HT-29 (cell line): ENCODE measurements around the gene GRB10. TPM values are rescaled to one million over a fixed set of nuclear protein-coding genes. Genes with fewer than 3 reads are reported as not detected.
"Not testable (repeated sequence)": the region's sequence is repeated elsewhere in the genome, so short reads cannot be mapped to it uniquely, and the experiment has no call there.

Experiments
- DNase-seq: peaks from one replicate; pipeline ENCODE4 v3.0.0-alpha.2; 2015; ENCODE audit warnings: low spot score
- total RNA-seq: library from RNA; depleted of rRNA; stranded (reverse); fragments of >200 nt; shearing (Covaris generic); gene quantifications from 2 replicates; pipeline ENCODE4 v1.2.3, GENCODE V29; 2014; rRNA removed

GRB10 gene
- total RNA-seq, 1 experiment from 2014 or later, result 6.6 TPM

DNA sequence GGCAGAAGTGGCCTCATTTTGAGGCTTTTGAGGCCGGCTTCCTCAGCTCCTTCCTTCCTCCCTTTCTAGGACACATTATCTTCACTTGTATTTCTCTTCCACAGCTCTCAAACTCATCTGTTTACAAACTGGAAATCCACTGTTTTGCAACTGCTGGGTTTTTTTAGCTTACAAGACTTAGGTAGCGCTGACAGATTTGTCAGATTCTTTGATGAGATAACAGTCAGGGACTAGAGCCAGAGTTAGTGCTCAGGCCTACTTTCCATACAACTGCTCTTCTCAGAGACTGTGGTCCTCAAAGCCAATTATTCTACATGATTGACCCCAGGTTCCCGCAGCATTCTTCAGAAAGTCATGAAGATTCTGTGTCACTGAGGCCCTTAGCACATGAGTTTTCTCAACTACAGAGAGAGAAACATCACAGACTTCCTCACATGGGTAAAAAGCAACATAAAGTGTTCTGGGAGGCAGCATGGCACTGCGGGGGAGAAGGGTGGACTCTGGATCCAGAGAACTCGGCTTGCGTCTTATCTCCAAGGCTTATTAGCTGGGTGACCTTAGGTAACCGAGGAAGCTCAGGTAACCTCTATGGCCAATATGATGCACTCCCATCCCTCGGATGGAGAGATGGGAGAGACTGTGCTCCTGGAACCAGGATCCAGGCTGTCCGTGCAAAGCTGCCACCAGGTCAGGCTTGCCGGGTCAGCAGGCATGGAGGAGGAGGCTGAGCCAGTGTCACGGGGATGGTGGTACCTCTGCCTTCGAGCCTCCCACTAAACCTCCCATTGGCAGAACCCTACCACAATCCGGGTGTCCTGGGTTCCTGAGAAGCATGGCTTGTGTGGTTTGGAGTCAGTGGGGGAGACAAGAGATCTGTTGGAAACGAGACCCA lies 228.0 kb downstream of the GRB10 start:
- DNase-seq, result no peak

DNA sequence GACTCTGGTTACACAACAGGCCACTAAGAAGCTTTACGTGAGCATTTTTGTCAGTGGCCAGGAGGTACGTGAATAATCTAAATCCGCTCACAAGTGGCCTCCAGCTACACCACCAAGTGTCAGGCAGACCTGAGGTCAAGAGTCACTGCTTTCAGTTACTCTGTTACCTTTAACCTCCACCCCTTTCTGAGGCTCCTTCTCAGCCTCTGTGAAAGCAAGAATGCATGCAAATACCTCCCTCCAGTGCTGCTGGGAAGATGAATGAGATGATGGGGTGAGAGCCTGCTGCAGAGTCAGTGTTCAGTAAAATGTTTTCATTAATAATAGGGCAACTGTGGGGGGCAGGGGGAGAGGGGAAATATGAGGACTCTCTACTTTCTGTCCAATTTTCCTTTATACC lies 228.7 kb downstream of the GRB10 start:
- DNase-seq, result no peak

DNA sequence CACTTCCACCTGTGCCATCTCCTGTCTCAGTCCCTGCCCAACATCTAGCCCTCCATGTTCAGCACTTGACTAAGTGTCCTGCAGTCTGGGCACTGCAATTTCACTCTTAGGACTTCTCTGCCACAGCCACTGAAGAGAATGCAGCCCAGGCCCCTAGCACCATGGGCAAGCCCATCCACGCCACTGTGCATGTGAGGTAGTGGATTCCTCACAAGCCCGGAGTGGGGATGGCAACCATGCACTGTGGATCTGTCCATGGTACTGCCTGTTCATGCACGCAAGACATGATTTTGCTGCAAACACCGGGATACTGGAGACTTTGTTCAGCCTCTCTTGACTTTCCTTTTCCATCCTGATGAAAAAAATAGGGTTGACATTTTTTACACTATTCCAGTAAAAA lies 229.8 kb downstream of the GRB10 start:
- peak; percentile 35 for DNase-seq

DNA sequence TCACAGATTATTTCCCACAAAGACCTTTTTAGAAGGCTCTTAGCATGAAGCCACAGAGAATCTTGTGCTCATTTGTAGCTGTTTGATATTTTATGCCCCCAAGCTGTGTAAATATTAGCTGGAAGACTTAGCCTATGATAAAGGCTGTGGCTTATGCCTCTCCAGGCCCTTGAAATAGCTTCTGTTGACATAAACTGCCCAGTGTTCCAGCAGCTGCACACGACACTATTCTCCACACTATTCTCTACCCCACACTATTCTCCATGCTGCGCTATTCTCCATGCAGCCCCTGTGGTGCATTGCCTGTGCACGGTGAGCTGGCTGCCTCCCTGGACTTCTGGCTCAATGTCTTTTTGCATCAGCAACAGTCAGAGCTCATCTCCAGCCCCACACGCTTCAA lies 230.6 kb downstream of the GRB10 start:
- DNase-seq, result no peak

DNA sequence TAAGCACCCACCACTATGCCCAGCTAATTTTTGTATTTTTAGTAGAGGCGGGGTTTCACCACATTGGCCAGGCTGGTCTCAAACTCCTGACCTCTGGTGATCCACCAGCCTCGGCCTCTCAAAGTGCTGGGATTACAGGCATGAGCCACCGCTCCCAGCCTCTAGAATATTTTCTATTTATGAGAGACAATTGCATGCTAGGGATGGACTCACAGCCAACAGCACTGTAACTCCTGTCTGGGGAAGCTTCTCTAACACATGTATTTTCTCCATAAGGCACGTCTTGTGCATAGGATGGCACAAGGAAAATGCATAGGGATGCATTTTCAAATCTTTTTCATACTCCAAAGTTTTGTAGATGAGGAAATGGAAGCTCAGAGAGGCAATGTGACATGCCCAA lies 237.1 kb downstream of the GRB10 start:
- not testable (repeated sequence) for DNase-seq

DNA sequence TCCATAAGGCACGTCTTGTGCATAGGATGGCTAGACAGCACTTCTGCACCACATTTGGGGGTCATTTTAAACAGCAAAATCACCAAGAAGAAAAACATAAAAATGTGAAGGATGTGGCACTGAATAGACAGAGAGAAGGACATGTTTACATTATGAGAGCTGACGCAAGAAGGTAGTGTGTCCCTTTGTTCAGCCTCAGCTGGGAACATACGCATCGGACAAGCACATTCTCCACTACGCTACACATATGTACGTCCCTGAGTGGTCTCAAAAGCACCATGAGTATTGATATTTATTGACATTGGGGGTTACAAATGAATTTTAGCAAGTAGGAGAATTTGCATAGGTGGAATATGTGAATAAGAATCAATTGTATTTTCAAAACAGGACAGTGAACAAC lies 237.7 kb downstream of the GRB10 start:
- no peak for DNase-seq

DNA sequence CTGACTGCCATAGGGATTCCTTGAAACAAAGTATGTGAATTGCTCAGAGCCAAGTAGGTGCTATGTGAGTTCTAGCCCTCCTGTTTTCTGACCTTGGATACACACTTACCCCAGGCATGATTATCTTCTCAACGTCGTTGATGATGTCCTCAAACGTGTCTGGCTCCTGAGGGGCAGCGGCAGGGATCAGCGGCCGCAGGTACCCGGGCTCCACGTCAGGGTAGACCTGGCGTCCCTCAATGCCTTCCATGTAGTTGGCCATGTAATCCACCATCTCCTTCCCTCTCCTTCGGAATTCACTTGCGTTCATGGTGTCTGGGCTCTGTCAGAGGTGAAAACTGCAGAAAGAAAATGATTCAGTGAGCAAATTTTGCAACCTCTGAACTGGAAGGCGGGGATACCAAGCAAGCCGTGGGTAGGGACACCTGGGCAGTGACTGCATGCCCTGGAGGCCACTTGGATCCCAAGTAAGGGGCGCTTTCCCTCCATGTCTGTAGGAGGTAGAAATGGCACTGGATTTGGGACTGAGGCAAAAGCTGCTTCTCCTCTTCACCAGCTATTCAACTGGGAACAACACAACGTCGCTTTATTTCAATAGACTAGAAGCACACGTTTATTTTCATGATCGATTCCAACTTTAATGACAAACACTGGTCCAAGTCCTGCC lies 238.8 kb downstream of the GRB10 start:
- no peak for DNase-seq

DNA sequence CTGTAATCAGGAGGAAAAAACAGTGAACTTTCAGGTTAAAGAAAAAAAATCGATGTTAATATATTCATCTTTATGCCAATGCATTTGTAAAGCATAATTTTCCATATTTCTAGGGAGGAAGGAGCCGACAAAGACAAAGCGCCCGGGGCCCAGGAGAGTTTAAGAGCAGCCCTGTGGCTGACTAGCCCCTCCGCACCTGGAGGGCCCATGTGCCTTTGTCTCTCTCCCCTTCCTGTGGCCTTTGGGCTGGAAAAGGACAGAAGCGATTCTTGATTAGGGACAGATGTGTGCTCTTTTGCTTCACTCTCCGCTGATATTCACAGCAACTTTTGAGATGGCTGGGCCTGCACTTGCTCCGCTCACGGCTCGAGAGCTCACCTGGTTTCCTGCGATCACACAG lies 240.6 kb downstream of the GRB10 start:
- no peak for DNase-seq

DNA sequence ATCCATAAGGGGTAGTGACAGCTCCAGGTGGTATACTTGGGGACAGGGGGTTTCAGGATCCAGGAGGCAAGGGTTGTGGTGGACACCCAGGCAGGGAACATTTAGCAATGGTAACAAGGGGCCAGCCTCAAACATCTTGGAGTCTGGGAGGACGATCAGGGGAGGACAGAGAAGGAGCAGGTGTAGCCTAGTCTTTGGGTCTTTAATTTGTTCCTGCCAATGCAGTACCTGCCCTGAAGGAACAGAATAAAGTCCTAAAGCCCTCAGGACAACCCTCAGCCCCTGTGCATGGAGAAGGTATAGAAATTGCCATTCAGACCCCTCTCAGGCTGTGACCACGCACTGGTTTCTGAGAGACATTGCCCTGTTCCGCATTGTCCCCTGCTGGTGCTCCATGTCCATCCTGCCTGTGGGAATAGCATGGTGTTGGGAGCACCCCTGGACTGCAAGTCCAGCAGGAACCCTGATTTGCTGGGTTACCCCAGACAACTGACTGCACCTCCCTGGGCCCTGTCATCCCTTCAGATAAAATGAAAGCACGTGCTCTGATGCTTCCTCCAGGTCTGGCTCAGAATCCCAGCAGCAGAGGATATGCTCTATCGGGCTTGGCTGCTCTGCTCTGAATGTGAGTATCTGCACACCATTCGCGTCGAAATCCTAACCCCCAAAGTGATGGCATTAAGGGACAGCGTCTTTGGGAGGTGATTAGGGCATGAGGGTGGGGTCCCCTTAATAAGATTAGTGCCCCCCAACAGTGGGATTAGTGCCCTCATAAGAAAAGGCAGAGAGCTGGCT lies 241.7 kb downstream of the GRB10 start:
- DNase-seq, result no peak

Other genes starting within 250 kb of the GRB10 start
- gene DDC, start 217.5 kb downstream of the GRB10 start, total RNA-seq, result 9.1 and 11.9 TPM in 2 replicates